ENCODE measurements around the gene CEACAM6. TPM values are rescaled to one million over a fixed set of nuclear protein-coding genes. Genes with fewer than 3 reads are reported as not detected.
A peak's percentile ranks its signal among the peaks of the same experiment; 100 is the strongest.
"Not testable (repeated sequence)": the region's sequence is repeated elsewhere in the genome, so short reads cannot be mapped to it uniquely, and the experiment has no call there.

CEACAM6 gene
- 61.6 TPM for total RNA-seq

GRCh38 chr19:41755328-41755913, at the start of gene CEACAM6:
CEACAM6 (plus strand) TSS chr19:41755530; CDS start chr19:41755639, 109 bp downstream.
- DNase-seq (ENCODE audit: low spot score) = peak; percentile 51

DNA sequence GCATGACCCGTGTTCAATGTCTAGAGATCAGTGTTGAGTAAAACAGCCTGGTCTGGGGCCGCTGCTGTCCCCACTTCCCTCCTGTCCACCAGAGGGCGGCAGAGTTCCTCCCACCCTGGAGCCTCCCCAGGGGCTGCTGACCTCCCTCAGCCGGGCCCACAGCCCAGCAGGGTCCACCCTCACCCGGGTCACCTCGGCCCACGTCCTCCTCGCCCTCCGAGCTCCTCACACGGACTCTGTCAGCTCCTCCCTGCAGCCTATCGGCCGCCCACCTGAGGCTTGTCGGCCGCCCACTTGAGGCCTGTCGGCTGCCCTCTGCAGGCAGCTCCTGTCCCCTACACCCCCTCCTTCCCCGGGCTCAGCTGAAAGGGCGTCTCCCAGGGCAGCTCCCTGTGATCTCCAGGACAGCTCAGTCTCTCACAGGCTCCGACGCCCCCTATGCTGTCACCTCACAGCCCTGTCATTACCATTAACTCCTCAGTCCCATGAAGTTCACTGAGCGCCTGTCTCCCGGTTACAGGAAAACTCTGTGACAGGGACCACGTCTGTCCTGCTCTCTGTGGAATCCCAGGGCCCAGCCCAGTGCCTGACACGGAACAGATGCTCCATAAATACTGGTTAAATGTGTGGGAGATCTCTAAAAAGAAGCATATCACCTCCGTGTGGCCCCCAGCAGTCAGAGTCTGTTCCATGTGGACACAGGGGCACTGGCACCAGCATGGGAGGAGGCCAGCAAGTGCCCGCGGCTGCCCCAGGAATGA, 48.4 kb upstream of the CEACAM6 start:
- peak; percentile 41 for DNase-seq (ENCODE audit: low spot score)

DNA sequence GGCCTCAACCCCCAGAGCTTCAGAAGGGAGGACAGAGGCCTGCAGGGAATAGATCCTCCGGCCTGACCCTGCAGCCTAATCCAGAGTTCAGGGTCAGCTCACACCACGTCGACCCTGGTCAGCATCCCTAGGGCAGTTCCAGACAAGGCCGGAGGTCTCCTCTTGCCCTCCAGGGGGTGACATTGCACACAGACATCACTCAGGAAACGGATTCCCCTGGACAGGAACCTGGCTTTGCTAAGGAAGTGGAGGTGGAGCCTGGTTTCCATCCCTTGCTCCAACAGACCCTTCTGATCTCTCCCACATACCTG, 47.9 kb upstream of the CEACAM6 start:
- DNase-seq (ENCODE audit: low spot score) = no peak

DNA sequence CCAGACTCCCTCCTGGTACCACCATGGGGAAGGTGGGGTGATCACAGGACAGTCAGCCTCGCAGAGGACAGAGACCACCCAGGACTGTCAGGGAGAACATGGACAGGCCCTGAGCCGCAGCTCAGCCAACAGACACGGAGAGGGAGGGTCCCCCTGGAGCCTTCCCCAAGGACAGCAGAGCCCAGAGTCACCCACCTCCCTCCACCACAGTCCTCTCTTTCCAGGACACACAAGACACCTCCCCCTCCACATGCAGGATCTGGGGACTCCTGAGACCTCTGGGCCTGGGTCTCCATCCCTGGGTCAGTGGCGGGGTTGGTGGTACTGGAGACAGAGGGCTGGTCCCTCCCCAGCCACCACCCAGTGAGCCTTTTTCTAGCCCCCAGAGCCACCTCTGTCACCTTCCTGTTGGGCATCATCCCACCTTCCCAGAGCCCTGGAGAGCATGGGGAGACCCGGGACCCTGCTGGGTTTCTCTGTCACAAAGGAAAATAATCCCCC, 47.4 kb upstream of the CEACAM6 start:
- DNase-seq (ENCODE audit: low spot score) = no peak

- no peak for DNase-seq (ENCODE audit: low spot score)
Observed at GRCh38 chr19:41708481-41708880, 46.8 kb upstream of the CEACAM6 start, which contains the start of gene CEACAM5. CEACAM5 (plus strand) TSS chr19:41708626; CDS start chr19:41708732, 106 bp downstream.

- DNase-seq (ENCODE audit: low spot score) = not testable (repeated sequence)
Observed at GRCh38 chr19:41709516-41709915, 45.8 kb upstream of the CEACAM6 start.

DNA sequence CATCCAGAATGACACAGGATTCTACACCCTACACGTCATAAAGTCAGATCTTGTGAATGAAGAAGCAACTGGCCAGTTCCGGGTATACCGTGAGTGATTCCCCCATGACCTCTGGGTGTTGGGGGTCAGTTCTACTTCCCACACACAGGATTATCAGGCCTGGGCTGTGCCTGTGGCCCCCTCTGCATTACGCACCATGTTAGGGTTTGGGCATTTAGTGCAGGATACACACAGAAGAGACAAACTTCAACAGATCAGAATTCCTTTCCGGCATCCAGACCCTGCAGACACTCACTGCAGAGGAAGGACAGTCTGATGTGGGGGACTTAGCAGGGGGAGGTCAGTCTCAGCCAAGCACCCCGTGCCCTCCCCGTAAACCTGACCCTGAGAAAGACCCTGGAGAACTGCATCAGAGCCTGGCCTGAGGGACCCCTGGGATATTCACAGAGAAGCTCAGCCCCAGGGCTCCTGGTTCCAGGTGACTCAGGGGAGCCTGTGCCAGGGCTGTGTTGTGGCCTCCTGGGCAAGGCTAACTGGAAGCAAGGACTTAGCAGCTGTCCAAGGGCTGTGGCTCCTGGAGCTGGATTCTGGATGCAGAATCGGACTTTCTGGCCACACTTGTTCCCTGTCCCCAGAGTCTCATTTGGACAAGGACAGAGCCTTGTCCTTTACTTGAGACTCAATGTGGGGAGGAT, 45.2 kb upstream of the CEACAM6 start:
- no peak for DNase-seq (ENCODE audit: low spot score)

- DNase-seq (ENCODE audit: low spot score) = no peak
Observed at GRCh38 chr19:41711376-41712261, 43.7 kb upstream of the CEACAM6 start.

- no peak for DNase-seq (ENCODE audit: low spot score)
Observed at GRCh38 chr19:41714598-41714997, 40.7 kb upstream of the CEACAM6 start.

- no peak for DNase-seq (ENCODE audit: low spot score)
Observed at GRCh38 chr19:41718761-41719160, 36.6 kb upstream of the CEACAM6 start.

DNA sequence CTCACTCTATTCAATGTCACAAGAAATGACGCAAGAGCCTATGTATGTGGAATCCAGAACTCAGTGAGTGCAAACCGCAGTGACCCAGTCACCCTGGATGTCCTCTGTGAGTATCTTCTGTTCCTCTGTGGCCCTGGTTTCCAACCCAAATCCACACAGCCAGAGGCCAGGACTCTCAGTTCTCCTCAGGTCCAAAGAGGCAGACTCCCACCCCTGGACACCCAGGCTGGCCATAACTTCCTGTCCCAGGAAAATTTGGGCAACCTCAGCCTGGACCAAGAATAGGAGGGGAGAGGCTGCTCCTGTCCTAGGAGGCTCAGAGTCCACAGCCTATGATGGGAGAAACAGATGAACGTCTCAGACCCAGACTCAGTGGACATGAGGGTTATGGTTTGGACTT, 35.2 kb upstream of the CEACAM6 start:
- DNase-seq (ENCODE audit: low spot score) = no peak

GRCh38 chr19:41726493-41726892, 28.8 kb upstream of the CEACAM6 start:
- DNase-seq (ENCODE audit: low spot score) = no peak

DNA sequence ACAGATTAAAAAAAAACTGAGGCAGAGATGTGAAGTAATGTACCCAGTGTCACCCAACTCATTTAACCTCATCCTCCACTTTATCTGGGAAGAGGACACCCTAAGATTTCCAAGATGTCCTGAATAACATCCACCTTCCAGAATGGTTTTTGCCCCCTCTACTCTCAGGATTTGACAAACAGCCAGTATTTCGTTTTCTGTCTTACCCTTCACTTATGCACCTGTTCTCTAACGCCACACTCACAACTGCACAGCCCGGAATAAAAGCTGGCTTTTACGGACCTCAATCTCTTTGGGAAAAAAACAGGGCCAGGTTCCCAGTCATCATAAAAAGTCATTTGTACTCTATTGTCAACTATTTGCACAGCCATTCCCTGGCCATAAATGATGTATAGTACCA, 21.2 kb upstream of the CEACAM6 start:
- no peak for DNase-seq (ENCODE audit: low spot score)

DNA sequence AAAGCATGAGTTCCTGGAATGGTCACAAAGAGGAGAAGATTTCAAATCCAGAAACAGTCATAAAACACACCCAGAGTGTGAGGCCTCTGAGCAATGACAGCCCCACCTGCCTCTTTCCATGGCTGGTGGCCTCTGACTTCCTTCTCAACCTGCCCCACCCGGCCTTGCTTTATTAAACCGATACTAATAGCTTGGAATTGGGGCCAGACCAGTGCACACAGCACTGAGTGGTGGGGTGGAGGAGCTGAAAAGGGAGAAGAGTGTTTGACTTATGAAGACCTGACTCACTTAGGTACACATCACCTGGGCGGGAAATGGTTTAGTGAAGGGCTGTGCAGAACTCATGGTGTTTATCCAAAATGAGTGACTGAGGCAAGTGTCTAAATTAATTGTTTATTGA, 20.7 kb upstream of the CEACAM6 start:
- no peak for DNase-seq (ENCODE audit: low spot score)

DNA sequence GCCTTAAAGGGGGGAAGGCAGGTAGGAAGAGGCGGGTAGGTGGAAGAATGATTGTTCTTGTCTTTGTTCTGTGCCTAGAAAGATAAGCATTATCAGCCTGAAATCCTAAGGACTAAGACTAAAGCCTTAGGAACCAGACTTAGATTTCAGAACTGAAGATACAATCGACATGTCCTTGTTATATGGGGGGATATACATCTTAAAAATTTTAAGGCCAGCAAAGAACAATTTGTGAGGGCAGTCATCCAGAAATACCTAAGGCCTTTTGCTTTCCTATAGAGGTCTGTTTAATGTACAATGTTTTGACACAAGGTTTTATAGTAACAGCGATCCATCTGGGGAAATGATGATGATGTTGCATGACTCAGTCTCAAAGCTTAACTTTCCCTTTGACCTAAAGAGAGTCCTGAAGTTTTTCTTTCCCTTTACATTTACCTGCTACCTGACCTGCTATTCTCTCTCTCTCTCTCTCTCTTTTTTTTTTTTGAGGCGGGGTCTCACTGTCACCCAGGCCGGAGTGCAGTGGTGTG, 20.2 kb upstream of the CEACAM6 start:
- DNase-seq (ENCODE audit: low spot score) = no peak

GRCh38 chr19:41739361-41739760, 16.0 kb upstream of the CEACAM6 start:
- DNase-seq (ENCODE audit: low spot score) = no peak

DNA sequence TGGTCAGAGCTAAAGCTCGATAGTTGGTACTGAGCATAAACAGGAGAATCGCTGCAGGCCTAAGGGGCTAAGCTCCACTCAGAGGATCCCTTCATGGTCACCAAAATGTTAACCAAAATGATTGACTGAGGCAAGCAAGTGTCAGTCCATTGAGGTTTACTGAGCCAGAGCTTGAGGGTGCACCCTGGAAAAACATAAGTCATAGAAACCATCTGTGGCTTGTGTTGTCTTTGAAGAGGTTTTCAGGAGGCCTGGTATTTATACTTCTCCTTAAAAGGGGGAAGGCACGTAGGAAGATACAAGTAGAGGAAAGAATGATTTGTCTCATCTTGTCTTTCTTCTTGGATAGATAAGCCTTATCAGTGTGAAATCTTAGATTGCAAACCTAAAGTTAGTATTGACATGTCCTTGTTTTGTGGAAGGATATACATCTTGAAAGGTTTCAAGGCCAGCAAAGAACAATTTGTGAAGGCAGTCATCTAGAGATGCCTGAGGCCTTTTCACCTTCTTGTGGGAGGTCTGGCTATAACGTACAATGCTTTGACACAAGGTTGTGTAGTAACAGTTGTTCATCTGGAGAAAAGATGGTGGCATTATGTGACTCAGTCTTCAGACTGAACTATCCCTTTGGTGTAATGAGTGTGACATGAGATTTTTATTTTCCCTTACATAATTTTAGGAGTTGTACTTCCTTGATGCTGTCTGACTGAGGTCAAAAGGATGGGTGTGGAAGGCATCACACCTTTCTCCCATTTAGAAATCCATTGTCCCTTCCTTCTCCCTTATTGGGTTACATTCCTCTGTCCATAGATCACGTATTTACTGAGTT, 14.7 kb upstream of the CEACAM6 start:
- no peak for DNase-seq (ENCODE audit: low spot score)

DNA sequence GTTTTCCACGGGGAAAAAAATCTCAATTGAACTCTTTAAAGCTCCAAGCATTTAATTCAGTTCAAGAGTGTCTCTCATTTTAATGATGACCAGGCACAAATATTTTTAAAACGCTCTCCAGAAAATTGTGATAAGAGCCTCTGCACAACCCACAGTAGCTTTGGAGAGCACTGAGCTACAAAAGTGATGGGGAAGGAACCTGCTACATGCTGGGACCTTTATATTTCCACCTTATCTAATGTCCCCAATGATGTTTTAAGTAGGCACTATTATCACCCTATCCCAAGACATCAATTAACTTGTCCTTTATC, 14.1 kb upstream of the CEACAM6 start:
- DNase-seq (ENCODE audit: low spot score) = no peak

- DNase-seq (ENCODE audit: low spot score) = no peak
Observed at GRCh38 chr19:41744850-41745249, 10.5 kb upstream of the CEACAM6 start.

GRCh38 chr19:41745756-41746155, 9.6 kb upstream of the CEACAM6 start:
- no peak for DNase-seq (ENCODE audit: low spot score)
